A172 (cell line): ENCODE measurements around the gene ZFAND3. TPM values are rescaled to one million over a fixed set of nuclear protein-coding genes. Genes with fewer than 3 reads are reported as not detected.
A peak's percentile ranks its signal among the peaks of the same experiment; 100 is the strongest.
"Not testable (repeated sequence)": the region's sequence is repeated elsewhere in the genome, so short reads cannot be mapped to it uniquely, and the experiment has no call there.

Experiments used
- DNase-seq: peaks from one replicate; pipeline ENCODE4 v3.0.0-alpha.2; 2015; ENCODE audit warnings: low spot score
- total RNA-seq: library from RNA; depleted of rRNA; stranded (reverse); fragments of >200 nt; shearing (Covaris generic); gene quantifications from 2 replicates; pipeline ENCODE4 v1.2.3, GENCODE V29; 2014

The ZFAND3 gene
- total RNA-seq, 1 experiment from 2014 or later, result 10.0 TPM

DNA sequence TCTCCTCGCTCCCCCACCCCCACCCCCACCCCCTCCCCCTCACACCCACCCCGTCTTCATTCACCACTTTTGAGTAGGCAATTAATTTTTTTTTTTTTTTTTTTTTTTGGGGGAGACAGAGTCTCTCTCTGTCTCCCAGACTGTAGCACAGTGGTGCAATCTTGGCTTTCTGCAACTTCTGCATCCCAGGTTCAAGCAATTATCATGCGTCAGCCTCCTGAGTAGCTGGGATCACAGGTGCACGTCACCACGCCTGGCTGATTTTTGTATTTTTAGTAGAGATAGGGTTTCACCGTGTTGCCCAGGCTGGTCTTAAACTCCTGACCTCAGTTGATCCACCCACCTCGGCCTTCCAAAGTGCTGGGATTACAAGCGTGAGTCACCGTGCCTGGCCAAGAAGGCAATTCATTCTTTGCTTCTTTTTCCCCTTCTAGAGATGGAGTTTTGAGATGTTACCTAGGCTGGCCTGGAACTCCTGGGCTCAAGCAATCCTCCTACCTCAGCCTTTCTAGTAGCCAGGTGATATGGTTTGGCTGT is 230.4 kb downstream of the ZFAND3 start:
- not testable (repeated sequence) for DNase-seq

GRCh38 chr6:38051819-38052434 is 232.4 kb downstream of the ZFAND3 start:
- DNase-seq, result no peak

- DNase-seq, result no peak
Observed at GRCh38 chr6:38054527-38055202, 235.1 kb downstream of the ZFAND3 start.

- no peak for DNase-seq
Observed at GRCh38 chr6:38055203-38055589, 235.7 kb downstream of the ZFAND3 start.

- DNase-seq, result no peak
Observed at GRCh38 chr6:38056361-38056760, 236.8 kb downstream of the ZFAND3 start.

DNA sequence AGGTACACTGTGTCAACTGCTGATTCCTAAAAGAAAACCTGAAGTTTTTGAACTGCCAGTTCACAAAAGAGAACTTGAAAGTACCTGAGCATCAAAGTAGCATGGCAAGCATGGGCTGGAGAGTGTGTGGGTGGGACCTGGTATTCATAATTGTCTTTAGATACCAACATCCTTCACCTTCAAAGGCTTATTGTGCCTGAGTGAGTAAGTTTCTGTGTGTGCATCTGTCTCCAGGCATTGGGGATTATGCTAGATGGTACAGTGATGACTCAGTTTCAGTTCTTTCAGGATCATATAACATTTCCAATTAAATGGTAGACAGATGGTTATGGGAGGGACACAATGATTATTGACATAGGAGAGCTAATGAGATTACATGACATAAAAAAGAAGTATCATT is 238.5 kb downstream of the ZFAND3 start:
- DNase-seq, result peak; percentile 8

DNA sequence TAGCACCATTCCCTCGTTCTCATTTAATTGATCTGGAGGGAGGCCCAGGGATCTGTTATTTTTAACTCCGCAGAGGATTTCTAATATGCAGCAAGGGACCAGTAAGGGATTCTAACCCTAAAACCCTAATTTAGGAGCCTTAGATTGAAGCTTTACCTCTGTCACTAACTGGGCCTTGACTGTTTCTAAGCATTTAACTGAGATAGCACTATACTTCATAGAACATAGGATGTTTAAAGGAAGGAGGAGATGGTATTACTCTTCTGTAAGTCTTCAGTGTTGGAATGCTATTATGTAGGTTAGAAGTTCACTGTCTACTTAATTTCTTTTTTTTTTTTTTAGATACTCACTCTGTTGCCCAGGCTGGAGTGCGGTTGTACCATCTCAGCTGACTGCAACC is 242.5 kb downstream of the ZFAND3 start:
- DNase-seq, result no peak

DNA sequence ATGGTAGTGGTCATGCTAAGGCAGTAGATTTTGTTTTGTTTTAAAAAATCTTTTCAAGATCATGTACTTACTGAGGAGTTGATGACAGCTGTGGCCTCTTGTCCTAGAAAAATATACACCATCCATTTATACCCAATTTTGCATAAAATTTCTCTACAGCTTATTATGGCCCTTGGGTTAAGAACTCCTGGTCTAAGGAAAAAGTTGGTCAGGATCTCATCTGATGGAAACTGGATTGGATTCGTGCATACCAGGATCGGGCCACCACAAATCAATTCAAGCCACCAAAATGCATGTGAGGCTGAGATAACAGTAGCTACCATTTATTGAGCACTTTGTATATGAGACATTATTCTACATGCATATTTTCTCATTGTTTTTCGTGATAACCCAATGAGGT is 244.4 kb downstream of the ZFAND3 start:
- DNase-seq, result no peak

DNA sequence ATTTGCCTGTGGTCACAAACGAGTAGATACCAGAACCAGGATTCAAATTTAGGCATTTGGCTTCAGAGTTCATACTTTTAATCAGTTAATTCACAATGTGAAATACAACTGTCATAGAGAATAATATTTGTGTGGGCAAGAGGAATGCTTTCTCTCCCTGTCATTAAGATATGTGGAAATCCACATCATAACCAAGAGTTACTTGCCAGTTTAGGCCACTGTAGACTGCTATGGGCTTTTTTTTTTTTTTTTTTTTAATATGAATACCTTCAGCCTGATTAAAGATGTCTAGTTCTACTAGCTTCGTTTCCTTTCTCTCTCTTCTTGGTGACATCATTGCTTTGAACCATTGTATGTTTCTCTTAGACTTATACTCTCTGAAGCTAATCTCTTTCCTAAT is 244.9 kb downstream of the ZFAND3 start:
- no peak for DNase-seq

DNA sequence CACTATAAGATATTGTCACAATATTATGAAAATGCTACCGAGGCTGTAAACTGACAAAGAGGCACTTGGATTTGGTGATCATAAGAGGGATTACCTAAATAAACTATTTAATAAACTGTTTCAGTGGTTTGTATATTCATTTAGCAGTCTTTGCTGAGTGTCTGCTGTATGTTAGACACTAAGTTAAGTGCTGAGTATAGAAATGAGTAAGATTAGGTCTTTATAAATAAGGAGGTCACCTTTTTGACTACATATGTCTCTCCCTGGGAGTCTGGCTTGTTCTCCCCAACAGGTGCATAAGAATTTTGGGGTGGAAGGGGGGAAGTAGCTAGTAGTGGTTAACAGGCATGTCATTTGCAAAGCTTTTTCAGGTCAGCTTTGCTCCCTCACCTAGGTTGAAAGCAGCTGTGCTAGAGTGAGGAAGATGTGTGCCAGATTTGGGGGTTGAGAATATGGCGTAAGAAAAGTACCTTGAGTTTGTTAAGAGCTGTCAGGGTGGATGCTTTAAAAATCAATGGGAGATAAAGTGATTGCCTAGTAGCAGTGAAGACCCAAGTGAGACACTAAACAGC is 246.3 kb downstream of the ZFAND3 start:
- no peak for DNase-seq

DNA sequence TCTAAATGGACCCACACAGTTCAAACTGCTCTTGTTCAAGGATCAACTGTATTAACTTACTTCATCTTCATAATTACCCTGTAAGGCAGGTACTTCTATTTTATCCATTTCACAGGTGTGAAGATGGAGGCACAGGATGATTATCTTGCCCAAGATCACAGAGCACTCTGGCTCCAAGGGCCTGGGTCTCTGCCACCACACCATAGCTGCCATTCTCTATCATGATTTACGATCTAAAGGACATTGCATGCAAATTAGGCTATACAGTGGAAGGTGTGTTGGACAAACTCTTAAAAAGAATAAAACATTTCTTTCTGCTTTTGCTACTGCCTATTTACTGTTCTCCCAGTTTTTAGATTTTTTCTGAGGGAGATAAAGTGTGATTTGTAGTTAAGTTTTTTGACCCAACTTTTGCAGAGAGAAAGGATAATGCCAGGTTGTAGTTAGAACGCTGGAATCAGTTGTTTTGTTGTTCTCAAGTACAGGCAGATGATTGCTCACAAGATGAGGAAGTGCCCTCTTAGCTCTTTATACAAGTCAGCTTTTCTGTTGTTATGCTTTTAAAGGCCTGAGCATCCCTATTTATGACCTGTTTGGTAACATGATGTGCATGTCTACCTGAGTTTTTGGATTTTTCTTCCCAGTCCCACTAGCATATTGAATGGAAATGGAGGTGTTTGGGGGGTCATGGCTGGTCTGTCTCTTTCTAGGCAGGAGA is 247.9 kb downstream of the ZFAND3 start:
- no peak for DNase-seq

DNA sequence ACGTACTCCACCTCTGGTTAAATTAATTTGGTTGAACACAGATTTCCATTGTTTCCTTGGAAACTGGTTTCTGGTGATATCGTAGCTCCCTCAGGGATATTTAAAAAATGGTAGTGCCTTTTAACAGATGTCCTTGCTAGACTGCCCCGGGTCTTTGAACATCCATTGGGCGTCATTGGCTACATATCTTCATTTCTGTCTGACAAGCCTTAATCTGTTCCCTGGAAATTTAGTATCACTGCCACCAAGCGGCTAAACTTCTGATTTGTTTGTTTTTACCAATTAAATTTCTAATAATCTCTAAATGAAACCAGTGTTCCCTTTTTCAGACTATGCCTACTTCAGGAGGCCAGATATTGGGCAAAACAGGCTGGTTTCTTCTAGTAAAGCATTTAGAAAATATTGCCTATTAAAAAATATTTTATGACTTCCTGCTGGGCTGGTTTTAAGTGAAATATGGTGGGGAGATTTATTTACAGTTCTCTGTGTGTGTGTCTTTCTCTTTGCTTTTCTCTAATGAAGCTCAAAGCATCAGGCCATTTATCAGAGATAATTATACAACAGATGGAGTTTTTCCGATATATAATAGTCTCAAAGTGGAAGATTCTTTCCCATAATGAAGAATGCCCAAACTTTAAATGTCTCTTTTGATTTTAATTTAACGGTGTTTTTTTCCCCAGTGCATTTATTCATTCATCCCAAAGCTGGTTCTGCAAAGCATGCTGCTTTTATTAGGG is 249.5 kb downstream of the ZFAND3 start:
- no peak for DNase-seq

- DNase-seq, result no peak
Observed at GRCh38 chr6:38077488-38078030, 258.0 kb downstream of the ZFAND3 start.

DNA sequence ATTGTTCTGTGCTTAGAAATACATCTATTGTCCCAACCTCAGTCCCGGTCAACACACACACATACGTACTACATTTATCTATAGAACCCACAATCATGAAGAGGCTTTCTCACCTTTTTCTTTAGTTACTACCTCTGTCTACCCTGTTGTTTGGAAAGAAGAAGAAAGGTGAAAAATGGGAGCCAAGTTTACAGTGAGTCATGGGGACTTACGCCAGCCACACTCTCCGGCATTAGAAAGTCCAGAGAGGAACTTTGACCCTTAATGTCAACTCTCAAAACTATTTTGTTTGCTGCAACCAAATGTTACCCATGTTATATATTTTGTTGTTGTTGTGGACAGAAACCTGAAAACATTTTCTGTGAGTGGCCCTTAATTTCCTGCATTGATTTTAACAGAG is 259.1 kb downstream of the ZFAND3 start:
- no peak for DNase-seq

DNA sequence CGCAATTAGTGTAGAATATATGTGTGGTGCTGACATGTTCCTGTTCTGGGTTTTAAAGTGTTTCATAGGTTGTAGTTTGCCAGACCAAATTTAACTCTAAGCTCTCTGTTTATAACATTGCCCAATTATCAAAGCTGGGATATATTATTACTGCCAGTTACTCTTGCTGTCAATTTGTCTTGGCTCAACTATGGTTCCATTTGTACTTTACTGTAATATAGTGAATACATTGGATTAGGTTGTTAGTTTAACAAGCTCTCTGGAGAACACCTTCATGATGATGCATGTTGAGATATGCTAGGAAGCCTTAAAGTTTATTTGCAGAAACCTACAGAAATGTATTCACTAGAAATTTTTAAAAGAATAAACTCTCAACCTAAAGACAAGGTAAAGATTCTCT is 259.6 kb downstream of the ZFAND3 start:
- DNase-seq, result no peak

DNA sequence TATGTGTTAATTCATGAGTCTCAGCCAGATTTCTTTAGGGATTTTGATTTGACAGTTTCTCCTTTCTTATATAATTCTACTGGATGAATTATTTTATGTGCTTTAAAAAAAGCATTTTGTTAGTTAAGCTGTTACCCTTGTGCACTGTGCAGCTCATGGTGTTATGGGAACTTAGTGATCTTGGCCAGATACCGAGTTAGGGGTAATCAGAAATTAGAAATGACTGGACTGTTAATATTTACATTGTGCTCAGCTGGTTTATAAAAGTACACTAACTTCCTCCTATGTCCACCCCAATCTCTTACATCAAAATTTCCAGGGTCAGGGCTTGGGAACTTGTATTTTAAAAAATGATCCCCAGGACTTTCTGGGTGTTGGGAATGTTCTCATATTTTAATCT is 260.0 kb downstream of the ZFAND3 start:
- no peak for DNase-seq

GRCh38 chr6:38080360-38080759 is 260.8 kb downstream of the ZFAND3 start:
- DNase-seq, result no peak

DNA sequence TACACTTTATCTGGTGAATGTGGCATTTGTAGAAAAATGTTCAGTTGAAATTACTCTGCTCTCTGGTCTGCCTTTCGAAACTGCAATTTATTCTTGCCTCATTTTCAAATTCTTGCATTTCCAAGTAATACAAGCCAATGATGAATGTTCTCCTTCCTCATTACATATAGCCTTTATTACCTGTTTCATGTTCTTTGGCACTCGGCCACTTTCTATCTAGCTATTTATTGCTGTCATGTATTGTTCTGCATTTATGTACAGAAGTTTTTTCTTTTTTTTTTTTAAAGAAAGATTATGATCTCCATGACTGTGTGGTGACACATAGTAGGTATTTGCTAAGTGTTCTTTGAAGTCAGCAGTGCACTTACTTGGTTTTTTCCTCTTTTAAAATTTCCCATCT is 261.4 kb downstream of the ZFAND3 start:
- DNase-seq, result no peak

DNA sequence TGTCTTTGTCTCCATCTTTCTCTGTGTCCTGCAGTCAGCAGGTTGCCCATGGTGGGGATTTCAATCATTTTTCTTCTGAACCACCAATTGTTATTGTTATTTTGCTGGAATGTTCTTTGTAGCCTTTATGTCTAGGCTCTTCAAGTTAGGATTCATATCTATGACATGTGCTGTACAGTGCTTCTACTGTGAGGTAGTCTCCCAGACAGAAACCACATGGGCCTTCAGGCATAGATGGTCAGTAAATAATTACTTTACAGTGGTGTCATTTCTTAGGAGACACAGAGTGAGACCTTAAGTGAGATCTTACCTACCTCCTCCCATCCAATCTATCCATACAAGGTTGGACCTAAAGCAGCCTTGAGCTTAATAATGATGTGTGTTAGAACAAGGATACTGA is 265.5 kb downstream of the ZFAND3 start:
- DNase-seq, result no peak

GRCh38 chr6:38086346-38086745 is 266.8 kb downstream of the ZFAND3 start:
- no peak for DNase-seq

GRCh38 chr6:38088010-38088409 is 268.5 kb downstream of the ZFAND3 start:
- no peak for DNase-seq

DNA sequence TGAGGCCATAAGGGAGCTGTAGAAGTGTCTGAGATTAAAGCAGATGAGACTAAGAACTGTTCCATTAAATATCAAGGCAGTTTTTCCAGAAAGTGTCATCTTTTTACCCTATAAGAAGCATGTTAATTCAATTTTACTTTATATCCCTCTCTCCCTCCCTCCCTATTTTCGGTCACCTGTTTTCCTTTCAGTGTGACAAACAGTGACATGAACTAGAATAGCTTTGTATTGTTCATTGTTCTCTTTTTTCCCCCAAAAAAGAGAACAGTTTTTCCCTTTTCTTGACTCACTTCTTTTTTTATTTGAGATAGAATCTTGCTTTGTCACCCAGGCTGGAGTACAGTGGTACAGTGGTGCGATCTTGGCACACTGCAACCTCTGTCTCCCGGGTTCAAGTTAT is 269.3 kb downstream of the ZFAND3 start:
- no peak for DNase-seq
